ENCODE results near the gene S100PBP. TPM values are rescaled to one million over a fixed set of nuclear protein-coding genes. Genes with fewer than 3 reads are reported as not detected.

S100PBP gene
- total RNA-seq, 4 donors from 2014 or later = 27.3 to 41.9 (median 34.7) TPM

GRCh38 chr1:32855861-32856617, 38.6 kb downstream of the S100PBP start:
- intact Hi-C loops (cut with DNase I) = no loop called here
- no peak overlapping the region for H3K27ac ChIP-seq
- H3K27me3 ChIP-seq = no peaks in the 10 kb centered on the region
- DNase-seq = no peak
- H3K9me3 ChIP-seq = no peaks in the 10 kb centered on the region
- TF ChIP-seq POLR2A (IDR thresholded peaks at IDR 0.05) (no peak), CTCF (IDR thresholded peaks at IDR 0.05) (no peak)
- H3K36me3 ChIP-seq = peaks cover 19 to 34% of the 10 kb centered on the region in 2 donors
- no peak overlapping the region for H3K4me3 ChIP-seq (replicated peaks in 1 of 3)
- no peaks in the 10 kb centered on the region for H3K4me1 ChIP-seq
- 94 to 96% methylated on average over 13 of the region's 13 CpGs for whole genome bisulfite sequencing, 2 donors

- Histone ChIP-seq H3K4me3 (replicated peaks in 1 of 3) (no peak overlapping the region), H3K27ac (no peak overlapping the region), H3K27me3 (no peaks in the 10 kb centered on the region), H3K4me1 (peaks cover 7 to 8% of the 10 kb centered on the region in 2 donors), H3K9me3 (no peaks in the 10 kb centered on the region), H3K36me3 (peaks cover 19 to 30% of the 10 kb centered on the region in 2 donors)
- 91 to 92% methylated on average over 2 of the region's 2 CpGs for WGBS, 2 donors
- TF ChIP-seq POLR2A (IDR thresholded peaks at IDR 0.05) (no peak), CTCF (IDR thresholded peaks at IDR 0.05) (no peak)
- intact Hi-C loops (cut with DNase I) = no loop called here
- DNase-seq = no peak
Observed at GRCh38 chr1:32858136-32858535, 40.7 kb downstream of the S100PBP start.

- peaks cover 12 to 15% of the 10 kb centered on the region in 2 donors for H3K4me1 ChIP-seq
- no peaks in the 10 kb centered on the region for H3K9me3 ChIP-seq
- no peak overlapping the region for H3K27ac ChIP-seq
- H3K4me3 ChIP-seq (replicated peaks in 1 of 3) = no peak overlapping the region
- no peak for DNase-seq
- TF ChIP-seq CTCF (IDR thresholded peaks at IDR 0.05) (no peak), POLR2A (IDR thresholded peaks at IDR 0.05) (no peak)
- intact Hi-C loops (cut with DNase I) = no loop called here
- 95% methylated on average over 7 of the region's 7 CpGs for WGBS, 2 donors
- H3K36me3 ChIP-seq = peaks cover 19 to 23% of the 10 kb centered on the region in 2 donors
- H3K27me3 ChIP-seq = no peaks in the 10 kb centered on the region
Observed at GRCh38 chr1:32858791-32859190, 41.3 kb downstream of the S100PBP start.

- no peak for DNase-seq
- 90 to 100% methylated on average over 2 of the region's 2 CpGs for WGBS, 2 donors
- peaks cover 14 to 26% of the 10 kb centered on the region in 2 donors for H3K4me1 ChIP-seq
- H3K27me3 ChIP-seq = no peaks in the 10 kb centered on the region
- intact Hi-C loops (cut with DNase I) = no loop called here
- no peak overlapping the region for H3K4me3 ChIP-seq (replicated peaks in 1 of 3)
- H3K36me3 ChIP-seq = peaks cover 16 to 19% of the 10 kb centered on the region in 2 donors
- H3K27ac ChIP-seq = no peak overlapping the region
- no peak for TF ChIP-seq CTCF (IDR thresholded peaks at IDR 0.05)
- TF ChIP-seq POLR2A (IDR thresholded peaks at IDR 0.05) = no peak
- H3K9me3 ChIP-seq = no peaks in the 10 kb centered on the region
Observed at GRCh38 chr1:32859915-32860314, 42.5 kb downstream of the S100PBP start.

GRCh38 chr1:32860566-32860965, 43.1 kb downstream of the S100PBP start:
- H3K27me3 ChIP-seq = no peaks in the 10 kb centered on the region
- peaks cover 11 to 14% of the 10 kb centered on the region in 2 donors for H3K36me3 ChIP-seq
- H3K9me3 ChIP-seq = no peaks in the 10 kb centered on the region
- no peak for DNase-seq
- H3K27ac ChIP-seq = no peak overlapping the region
- intact Hi-C loops (cut with DNase I) = no loop called here
- no peak overlapping the region for H3K4me3 ChIP-seq (replicated peaks in 1 of 3)
- no peak for TF ChIP-seq POLR2A (IDR thresholded peaks at IDR 0.05)
- no peak for TF ChIP-seq CTCF (IDR thresholded peaks at IDR 0.05)
- peaks cover 14 to 26% of the 10 kb centered on the region in 2 donors for H3K4me1 ChIP-seq
